ENCODE results near the gene OSMR. TPM values are rescaled to one million over a fixed set of nuclear protein-coding genes. Genes with fewer than 3 reads are reported as not detected.

OSMR gene
- total and polyA plus RNA-seq, 9 donors, result 16.6 to 87.1 (median 48.9) TPM

DNA sequence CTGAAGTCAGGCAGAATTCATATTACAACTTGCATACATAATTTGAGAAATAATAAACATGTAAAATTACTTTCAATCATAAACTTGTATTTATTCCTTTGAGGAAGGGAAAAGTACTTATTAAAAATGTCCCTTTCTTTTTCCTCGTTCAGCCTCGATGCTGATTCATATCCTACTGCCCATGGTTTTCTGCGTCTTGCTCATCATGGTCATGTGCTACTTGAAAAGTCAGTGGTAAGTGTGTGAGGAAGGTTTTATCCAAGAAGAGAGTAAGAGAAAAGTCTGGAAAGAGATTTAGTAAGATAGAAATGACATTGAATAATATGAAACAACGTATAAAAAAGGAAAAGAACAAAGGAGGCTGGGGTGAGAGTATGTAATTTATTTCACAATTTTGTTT, 85.9 kb downstream of the OSMR start:
- 84 to 95% (median 90%) methylated on average over 4 of the region's 4 CpGs for WGBS, 3 donors
- no peak for DNase-seq
- Histone ChIP-seq H3K9me3 (no peaks in the 10 kb centered on the region), H3K4me3 (no peak overlapping the region), H3K4me1 (ENCODE audit: insufficient read depth) (no peaks in the 10 kb centered on the region), H3K27ac (no peak overlapping the region), H3K27me3 (no peaks in the 10 kb centered on the region), H3K36me3 (no peaks in the 10 kb centered on the region)
- TF ChIP-seq, protein P1, sequence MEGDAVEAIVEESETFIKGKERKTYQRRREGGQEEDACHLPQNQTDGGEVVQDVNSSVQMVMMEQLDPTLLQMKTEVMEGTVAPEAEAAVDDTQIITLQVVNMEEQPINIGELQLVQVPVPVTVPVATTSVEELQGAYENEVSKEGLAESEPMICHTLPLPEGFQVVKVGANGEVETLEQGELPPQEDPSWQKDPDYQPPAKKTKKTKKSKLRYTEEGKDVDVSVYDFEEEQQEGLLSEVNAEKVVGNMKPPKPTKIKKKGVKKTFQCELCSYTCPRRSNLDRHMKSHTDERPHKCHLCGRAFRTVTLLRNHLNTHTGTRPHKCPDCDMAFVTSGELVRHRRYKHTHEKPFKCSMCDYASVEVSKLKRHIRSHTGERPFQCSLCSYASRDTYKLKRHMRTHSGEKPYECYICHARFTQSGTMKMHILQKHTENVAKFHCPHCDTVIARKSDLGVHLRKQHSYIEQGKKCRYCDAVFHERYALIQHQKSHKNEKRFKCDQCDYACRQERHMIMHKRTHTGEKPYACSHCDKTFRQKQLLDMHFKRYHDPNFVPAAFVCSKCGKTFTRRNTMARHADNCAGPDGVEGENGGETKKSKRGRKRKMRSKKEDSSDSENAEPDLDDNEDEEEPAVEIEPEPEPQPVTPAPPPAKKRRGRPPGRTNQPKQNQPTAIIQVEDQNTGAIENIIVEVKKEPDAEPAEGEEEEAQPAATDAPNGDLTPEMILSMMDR (IDR thresholded peaks at IDR 0.05), result no peak
- TF ChIP-seq POLR2A (IDR thresholded peaks at IDR 0.05) (no peak), EP300 (IDR thresholded peaks at IDR 0.05) (no peak)
- intact Hi-C loops (cut with DNase I), result no loop called here

DNA sequence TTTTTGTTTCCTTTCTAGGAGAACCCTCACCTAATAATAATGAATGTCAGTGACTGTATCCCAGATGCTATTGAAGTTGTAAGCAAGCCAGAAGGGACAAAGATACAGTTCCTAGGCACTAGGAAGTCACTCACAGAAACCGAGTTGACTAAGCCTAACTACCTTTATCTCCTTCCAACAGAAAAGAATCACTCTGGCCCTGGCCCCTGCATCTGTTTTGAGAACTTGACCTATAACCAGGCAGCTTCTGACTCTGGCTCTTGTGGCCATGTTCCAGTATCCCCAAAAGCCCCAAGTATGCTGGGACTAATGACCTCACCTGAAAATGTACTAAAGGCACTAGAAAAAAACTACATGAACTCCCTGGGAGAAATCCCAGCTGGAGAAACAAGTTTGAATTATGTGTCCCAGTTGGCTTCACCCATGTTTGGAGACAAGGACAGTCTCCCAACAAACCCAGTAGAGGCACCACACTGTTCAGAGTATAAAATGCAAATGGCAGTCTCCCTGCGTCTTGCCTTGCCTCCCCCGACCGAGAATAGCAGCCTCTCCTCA, 87.1 kb downstream of the OSMR start:
- H3K27me3 ChIP-seq, result no peaks in the 10 kb centered on the region
- no peaks in the 10 kb centered on the region for H3K4me1 ChIP-seq (ENCODE audit: insufficient read depth)
- intact Hi-C loops (cut with DNase I), result no loop called here
- H3K9me3 ChIP-seq, result no peaks in the 10 kb centered on the region
- 78 to 85% (median 78%) methylated on average over 4 of the region's 4 CpGs for WGBS, 3 donors
- H3K36me3 ChIP-seq, result no peaks in the 10 kb centered on the region
- no peak for TF ChIP-seq EP300 (IDR thresholded peaks at IDR 0.05)
- no peak for TF ChIP-seq POLR2A (IDR thresholded peaks at IDR 0.05)
- TF ChIP-seq, protein P1 (IDR thresholded peaks at IDR 0.05), result no peak
- H3K27ac ChIP-seq, result no peak overlapping the region
- no peak overlapping the region for H3K4me3 ChIP-seq
- no peak for DNase-seq

DNA sequence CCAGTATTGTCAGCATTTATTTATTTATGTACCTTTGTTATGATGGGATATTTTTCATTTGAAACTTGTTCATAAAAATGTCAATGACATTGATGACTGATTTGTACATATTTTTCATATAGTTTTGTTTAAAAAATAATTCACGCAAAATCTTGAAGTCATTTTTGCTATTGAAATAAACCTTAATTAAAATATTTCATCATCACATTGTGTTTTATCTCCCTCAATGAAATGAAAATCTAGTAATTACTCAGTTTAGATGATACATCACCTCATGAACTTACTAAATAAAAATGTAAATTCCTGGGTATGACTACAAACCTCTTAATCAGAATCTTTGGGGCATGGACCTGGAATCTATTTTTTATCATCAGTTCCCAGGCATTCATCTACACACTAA, 89.6 kb downstream of the OSMR start:
- Histone ChIP-seq H3K27ac (no peak overlapping the region), H3K4me1 (ENCODE audit: insufficient read depth) (no peaks in the 10 kb centered on the region), H3K27me3 (no peaks in the 10 kb centered on the region), H3K4me3 (no peak overlapping the region), H3K36me3 (no peaks in the 10 kb centered on the region), H3K9me3 (no peaks in the 10 kb centered on the region)
- 38 to 44% (median 41%) methylated on average over 1 of the region's 1 CpG for WGBS, 3 donors
- no peak for TF ChIP-seq POLR2A (IDR thresholded peaks at IDR 0.05)
- TF ChIP-seq, protein P1 (IDR thresholded peaks at IDR 0.05), result no peak
- no peak for DNase-seq
- intact Hi-C loops (cut with DNase I), result no loop called here

DNA sequence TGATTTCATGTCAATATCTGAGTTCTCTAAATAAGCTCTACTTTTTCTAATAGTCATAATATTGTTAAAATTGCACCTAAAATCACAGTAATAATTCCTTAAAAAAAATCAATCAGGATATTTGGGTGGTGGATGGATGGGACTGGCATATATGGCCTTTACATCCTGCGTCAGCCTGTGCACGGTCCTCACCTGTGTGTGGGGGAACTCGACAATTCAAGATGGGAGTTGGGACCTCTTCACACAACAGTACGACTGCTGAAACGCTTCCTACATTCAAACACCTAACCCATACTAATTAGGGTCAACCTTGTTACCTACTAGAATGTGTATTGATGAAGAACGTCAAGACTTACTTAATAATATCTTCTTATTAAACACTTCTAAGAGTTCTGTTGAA, 90.5 kb downstream of the OSMR start:
- H3K4me1 ChIP-seq (ENCODE audit: insufficient read depth), result no peaks in the 10 kb centered on the region
- intact Hi-C loops (cut with DNase I), result no loop called here
- no peak overlapping the region for H3K4me3 ChIP-seq
- H3K27me3 ChIP-seq, result no peaks in the 10 kb centered on the region
- H3K36me3 ChIP-seq, result no peaks in the 10 kb centered on the region
- no peak for DNase-seq
- no peak overlapping the region for H3K27ac ChIP-seq
- WGBS, 3 donors, result 93 to 96% (median 95%) methylated on average over 6 of the region's 6 CpGs
- no peaks in the 10 kb centered on the region for H3K9me3 ChIP-seq
- TF ChIP-seq POLR2A (IDR thresholded peaks at IDR 0.05) (no peak), EP300 (IDR thresholded peaks at IDR 0.05) (no peak)
- TF ChIP-seq, protein P1 (IDR thresholded peaks at IDR 0.05), result no peak

Data from ovary (tissue), 9 donors.